HepG2 (cell line): Measurements from ENCODE around the gene TNFAIP1. TPM values are rescaled to one million over a fixed set of nuclear protein-coding genes. Genes with fewer than 3 reads are reported as not detected.

Experiments
- BCL6 ChIP-seq: IDR thresholded peaks from 2 replicates; pipeline ENCODE4 v1.6.1; 2016; ENCODE audit warnings: missing genetic modification reagents, missing compliant biosample characterization
- HOXA3 ChIP-seq: sonication (generic); formaldehyde crosslinking; IDR thresholded peaks from 2 replicates; pipeline ENCODE4 v1.5.0; 2020; ENCODE audit warnings: missing genetic modification reagents
- KAT7 ChIP-seq: IDR thresholded peaks from 2 replicates; pipeline ENCODE4 v1.6.1; 2018; ENCODE audit warnings: borderline replicate concordance, missing compliant biosample characterization
- MAF1 ChIP-seq: sonication (generic); formaldehyde crosslinking; IDR thresholded peaks from 2 replicates; pipeline ENCODE4 v1.5.0; 2020; ENCODE audit warnings: missing genetic modification reagents, borderline replicate concordance
- MEF2D ChIP-seq: sonication (generic); formaldehyde crosslinking; IDR thresholded peaks from 2 replicates; pipeline ENCODE4 v1.5.1; 2020; ENCODE audit warnings: mild to moderate bottlenecking, missing genetic modification reagents
- PAF1 ChIP-seq: IDR thresholded peaks from 2 replicates; pipeline ENCODE4 v1.6.1; 2016; ENCODE audit warnings: missing genetic modification reagents, missing compliant biosample characterization
- PHB2 ChIP-seq: fragments of 450-650 bp; IDR thresholded peaks from 2 replicates; pipeline ENCODE4 v1.6.1; 2018; ENCODE audit not compliant: partially characterized antibody
- SP2 ChIP-seq: sonication (generic); formaldehyde crosslinking; IDR thresholded peaks from 2 replicates; pipeline ENCODE4 v1.5.1; 2020; ENCODE audit warnings: mild to moderate bottlenecking, missing genetic modification reagents
- XRCC5 ChIP-seq: fragments of 200-400 bp; formaldehyde crosslinking; optimal IDR thresholded peaks from 2 replicates; pipeline ENCODE3; 2017; ENCODE audit warnings: mild to moderate bottlenecking, low read length
- ZC3H13 ChIP-seq: sonication (generic); formaldehyde crosslinking; IDR thresholded peaks from 2 replicates; pipeline ENCODE4 v1.8.1; 2023; ENCODE audit warnings: mild to moderate bottlenecking, missing genetic modification reagents, moderate library complexity
- ZHX2 ChIP-seq, 2 experiments: sonication (generic) in 1 of 2; formaldehyde crosslinking in 1 of 2; IDR thresholded peaks; 2 replicates each; pipeline versions ENCODE4 v1.6.1 to v1.9.0; 2014 to 2022; ENCODE audit warnings: antibody characterized with exemption in 1 of 2, borderline replicate concordance in 1 of 2, inconsistent platforms in 1 of 2, low read depth in 1 of 2, missing genetic modification reagents in 1 of 2
- ZNF10 ChIP-seq: sonication (generic); formaldehyde crosslinking; IDR thresholded peaks from 2 replicates; pipeline ENCODE4 v1.4.0; 2020; ENCODE audit warnings: mild to moderate bottlenecking, low read depth, missing genetic modification reagents, borderline replicate concordance
- ZNF556 ChIP-seq: sonication (generic); formaldehyde crosslinking; IDR thresholded peaks from 2 replicates; pipeline ENCODE4 v1.4.0; 2020; ENCODE audit warnings: mild to moderate bottlenecking, missing genetic modification reagents, borderline replicate concordance
- ZNF562 ChIP-seq: sonication (generic); formaldehyde crosslinking; IDR thresholded peaks from 2 replicates; pipeline ENCODE4 v1.8.0; 2022; ENCODE audit warnings: missing genetic modification reagents, borderline replicate concordance
- ZNF670 ChIP-seq: sonication (generic); formaldehyde crosslinking; IDR thresholded peaks from 2 replicates; pipeline ENCODE4 v1.8.0; 2022; ENCODE audit warnings: mild to moderate bottlenecking, missing genetic modification reagents, borderline replicate concordance
- polyA plus RNA-seq, 8 experiments: library from polyadenylated mRNA; depleted of rRNA in 3 of 8; stranded (reverse) in 7 of 8; unstranded in 1 of 8; fragments of >200 nt; fragmentation: Illumina TruSeq in 4 of 8; extraction: Trizol in 4 of 8; gene quantifications; 2 replicates each; pipeline versions ENCODE4 v1.2.1 to v1.2.3, GENCODE V29; 2011 to 2016; ENCODE audit warnings: low read depth in 4 of 8, missing spikeins in 1 of 8, mixed read lengths in 1 of 8; ENCODE audit not compliant: insufficient read depth in 1 of 8
- total RNA-seq, 5 experiments: library from RNA; depleted of rRNA; stranded (reverse); fragments of >200 nt; fragmentation: Illumina TruSeq; extraction: Trizol; gene quantifications; 2 replicates each; pipeline ENCODE4 v1.2.3, GENCODE V29; 2016; ENCODE audit warnings: low read depth in 1 of 5
- TF ChIP-seq, protein P1 (sequence below): sonication (generic); formaldehyde crosslinking; conservative IDR thresholded peaks from 2 replicates; pipeline ENCODE4 v1.4.0; 2020; ENCODE audit warnings: mild to moderate bottlenecking, missing genetic modification reagents, moderate library complexity
- TF ChIP-seq, protein P2 (sequence below): sonication (generic); formaldehyde crosslinking; IDR thresholded peaks from 2 replicates; pipeline ENCODE4 v1.5.0; 2020; ENCODE audit warnings: mild to moderate bottlenecking, missing genetic modification reagents, moderate library complexity

The TNFAIP1 gene
- total and polyA plus RNA-seq, 2 of the 13 experiments (the other 11 are each of a cell fraction or from before 2014, with no cell fraction given): 17.5 to 40.6 TPM

DNA sequence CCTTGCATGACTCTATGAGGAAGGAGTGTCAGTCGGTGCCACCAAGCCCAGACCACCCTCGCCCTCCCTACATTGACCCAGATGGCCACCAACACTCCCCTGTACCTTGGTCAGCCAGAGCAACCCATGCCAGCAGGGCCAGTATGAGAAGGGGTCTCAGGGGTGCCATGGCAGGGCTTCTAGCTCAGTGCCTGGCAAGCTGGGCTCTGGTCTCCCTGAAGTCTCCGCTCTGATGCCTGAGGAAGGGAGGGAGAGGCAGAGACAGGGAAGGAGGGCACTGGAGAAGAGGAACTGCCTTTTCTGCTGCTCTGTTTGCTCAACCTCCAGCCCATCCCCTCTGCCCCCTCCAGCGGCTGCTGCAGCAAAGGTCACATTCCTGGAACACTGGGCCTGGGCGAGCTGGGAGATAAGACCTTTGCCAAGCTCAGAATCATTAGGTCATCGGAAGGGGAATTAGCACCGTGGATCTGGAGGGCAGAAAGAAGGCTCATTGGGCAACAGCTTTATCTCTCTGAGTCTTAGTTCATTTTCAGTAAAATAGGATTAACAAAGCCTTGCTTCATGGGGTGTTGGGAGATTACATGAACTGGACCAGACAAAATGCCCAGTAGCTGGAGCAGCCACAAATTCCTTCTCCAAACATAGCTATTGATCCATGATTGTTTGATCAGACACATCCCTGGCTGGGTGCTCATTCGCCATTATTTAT lies 34.6 kb downstream of the TNFAIP1 start, which contains the start of gene VTN (continued):
- TF ChIP-seq ZHX2 (IDR thresholded peaks at IDR 0.05; ENCODE audit: low read depth): peak; percentile 61; the same call in 1 of the 2 replicates
- no peak for TF ChIP-seq ZHX2 (CRISPR knock-in tag; IDR thresholded peaks at IDR 0.05; ENCODE audit: borderline replicate concordance)
- peak; percentile 92 for TF ChIP-seq BCL6 (CRISPR knock-in tag)
- no peak for TF ChIP-seq ZNF556 (CRISPR knock-in tag)
- TF ChIP-seq PAF1 (CRISPR knock-in tag): no peak
- TF ChIP-seq, protein P1, sequence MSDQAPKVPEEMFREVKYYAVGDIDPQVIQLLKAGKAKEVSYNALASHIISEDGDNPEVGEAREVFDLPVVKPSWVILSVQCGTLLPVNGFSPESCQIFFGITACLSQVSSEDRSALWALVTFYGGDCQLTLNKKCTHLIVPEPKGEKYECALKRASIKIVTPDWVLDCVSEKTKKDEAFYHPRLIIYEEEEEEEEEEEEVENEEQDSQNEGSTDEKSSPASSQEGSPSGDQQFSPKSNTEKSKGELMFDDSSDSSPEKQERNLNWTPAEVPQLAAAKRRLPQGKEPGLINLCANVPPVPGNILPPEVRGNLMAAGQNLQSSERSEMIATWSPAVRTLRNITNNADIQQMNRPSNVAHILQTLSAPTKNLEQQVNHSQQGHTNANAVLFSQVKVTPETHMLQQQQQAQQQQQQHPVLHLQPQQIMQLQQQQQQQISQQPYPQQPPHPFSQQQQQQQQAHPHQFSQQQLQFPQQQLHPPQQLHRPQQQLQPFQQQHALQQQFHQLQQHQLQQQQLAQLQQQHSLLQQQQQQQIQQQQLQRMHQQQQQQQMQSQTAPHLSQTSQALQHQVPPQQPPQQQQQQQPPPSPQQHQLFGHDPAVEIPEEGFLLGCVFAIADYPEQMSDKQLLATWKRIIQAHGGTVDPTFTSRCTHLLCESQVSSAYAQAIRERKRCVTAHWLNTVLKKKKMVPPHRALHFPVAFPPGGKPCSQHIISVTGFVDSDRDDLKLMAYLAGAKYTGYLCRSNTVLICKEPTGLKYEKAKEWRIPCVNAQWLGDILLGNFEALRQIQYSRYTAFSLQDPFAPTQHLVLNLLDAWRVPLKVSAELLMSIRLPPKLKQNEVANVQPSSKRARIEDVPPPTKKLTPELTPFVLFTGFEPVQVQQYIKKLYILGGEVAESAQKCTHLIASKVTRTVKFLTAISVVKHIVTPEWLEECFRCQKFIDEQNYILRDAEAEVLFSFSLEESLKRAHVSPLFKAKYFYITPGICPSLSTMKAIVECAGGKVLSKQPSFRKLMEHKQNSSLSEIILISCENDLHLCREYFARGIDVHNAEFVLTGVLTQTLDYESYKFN (CRISPR knock-in tag): peak; percentile 99
- TF ChIP-seq SP2 (CRISPR knock-in tag): no peak
- TF ChIP-seq MEF2D: peak; percentile 58; the same call in 1 of the 2 replicates
- peak; percentile 29; the same call in 1 of the 2 replicates for TF ChIP-seq KAT7 (CRISPR knock-in tag)
- TF ChIP-seq XRCC5: peak; percentile 88
- TF ChIP-seq PHB2: no peak
- TF ChIP-seq ZC3H13 (CRISPR knock-in tag): peak; percentile 26; the same call in 1 of the 2 replicates
- TF ChIP-seq HOXA3: peak; percentile 95
- no peak for TF ChIP-seq ZNF10 (CRISPR knock-in tag)
- TF ChIP-seq ZNF562 (CRISPR knock-in tag): no peak
- peak; percentile 74; the same call in 1 of the 2 replicates for TF ChIP-seq MAF1
- TF ChIP-seq, protein P2, sequence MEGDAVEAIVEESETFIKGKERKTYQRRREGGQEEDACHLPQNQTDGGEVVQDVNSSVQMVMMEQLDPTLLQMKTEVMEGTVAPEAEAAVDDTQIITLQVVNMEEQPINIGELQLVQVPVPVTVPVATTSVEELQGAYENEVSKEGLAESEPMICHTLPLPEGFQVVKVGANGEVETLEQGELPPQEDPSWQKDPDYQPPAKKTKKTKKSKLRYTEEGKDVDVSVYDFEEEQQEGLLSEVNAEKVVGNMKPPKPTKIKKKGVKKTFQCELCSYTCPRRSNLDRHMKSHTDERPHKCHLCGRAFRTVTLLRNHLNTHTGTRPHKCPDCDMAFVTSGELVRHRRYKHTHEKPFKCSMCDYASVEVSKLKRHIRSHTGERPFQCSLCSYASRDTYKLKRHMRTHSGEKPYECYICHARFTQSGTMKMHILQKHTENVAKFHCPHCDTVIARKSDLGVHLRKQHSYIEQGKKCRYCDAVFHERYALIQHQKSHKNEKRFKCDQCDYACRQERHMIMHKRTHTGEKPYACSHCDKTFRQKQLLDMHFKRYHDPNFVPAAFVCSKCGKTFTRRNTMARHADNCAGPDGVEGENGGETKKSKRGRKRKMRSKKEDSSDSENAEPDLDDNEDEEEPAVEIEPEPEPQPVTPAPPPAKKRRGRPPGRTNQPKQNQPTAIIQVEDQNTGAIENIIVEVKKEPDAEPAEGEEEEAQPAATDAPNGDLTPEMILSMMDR (CRISPR knock-in tag): peak; percentile 33
- TF ChIP-seq ZNF670 (CRISPR knock-in tag): no peak
